HG02678 (cell line): Measurements from ENCODE around the gene IL1RL2.
A peak's percentile ranks its signal among the peaks of the same experiment; 100 is the strongest.

ENCODE experiments used
- ATAC-seq: cut with Tn5 transposase; IDR thresholded peaks from one replicate; pipeline ENCODE4 v1.9.1; 2021; ENCODE audit warnings: mild to moderate bottlenecking, moderate library complexity; ENCODE audit not compliant: unreplicated experiment

The IL1RL2 gene

DNA sequence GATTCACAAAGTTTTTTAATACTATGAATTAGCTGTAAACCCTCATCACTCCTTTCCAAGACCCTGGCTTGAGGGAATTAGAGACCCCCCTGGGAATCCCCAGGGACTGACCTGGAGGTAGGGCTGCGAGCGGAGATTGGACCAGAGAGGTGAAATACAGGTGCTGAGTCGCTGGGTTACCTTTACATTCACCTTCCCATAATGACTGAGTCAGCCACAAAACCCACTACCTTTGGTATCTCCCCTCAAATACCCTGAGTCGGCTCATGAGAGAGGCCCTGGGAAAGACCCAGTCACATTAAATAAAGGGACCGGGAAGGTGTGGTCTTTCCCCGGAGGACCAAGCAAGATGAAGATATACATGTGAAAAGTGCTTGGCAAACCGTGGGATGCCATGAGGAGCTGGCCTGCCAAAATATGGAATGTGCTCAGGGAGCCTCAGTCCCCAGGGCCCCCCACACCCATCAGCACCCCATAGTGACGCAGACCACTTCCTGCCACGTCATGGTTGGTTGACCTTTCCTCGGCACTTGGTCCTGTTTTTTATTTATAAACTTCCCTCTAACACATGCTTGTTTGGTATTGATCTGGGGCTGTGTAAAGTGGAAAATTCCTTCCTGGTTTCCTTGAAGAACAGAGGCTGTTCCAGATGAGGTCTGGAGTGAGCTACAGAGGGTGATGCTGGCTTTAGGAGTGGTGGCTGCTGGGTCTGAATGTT, 51.4 kb downstream of the IL1RL2 start:
- no peak for ATAC-seq

DNA sequence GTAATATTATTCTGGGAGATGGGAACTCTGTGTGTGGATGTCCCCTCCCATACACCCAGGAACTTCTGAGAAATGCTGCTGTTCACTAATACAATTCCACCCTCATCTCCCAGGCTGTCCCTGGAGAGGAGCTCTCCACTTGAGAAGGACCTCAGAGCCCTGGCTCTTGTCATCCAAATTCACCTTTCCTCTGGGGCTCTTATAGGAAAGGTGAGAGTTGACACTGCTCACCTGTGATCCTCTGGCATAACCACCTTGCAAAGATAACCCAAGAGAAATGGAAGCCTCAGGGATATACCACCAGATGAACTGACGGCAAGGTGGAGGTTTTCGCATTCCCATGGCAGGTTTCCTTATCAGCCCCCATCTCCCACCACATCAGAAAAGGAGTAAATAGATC, 52.0 kb downstream of the IL1RL2 start:
- ATAC-seq = no peak

DNA sequence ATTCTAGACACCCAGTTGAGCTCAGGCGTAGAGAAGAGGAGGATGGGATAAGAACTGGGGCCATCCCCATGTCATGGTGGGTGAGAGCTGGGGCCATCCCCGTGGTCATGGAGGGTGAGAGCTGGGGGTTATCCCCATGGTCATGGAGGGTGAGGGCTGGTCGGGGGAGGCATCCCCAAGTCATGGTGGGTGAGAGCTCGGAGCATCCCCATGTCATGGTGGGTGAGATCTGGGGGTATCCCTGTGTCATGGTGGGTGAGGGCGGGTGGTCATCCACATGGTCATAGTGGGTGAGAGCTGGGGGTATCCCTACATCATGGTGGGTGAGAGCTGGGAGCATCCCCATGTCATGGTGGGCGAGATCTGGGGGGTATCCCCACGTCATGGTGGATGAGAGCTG, 52.5 kb downstream of the IL1RL2 start:
- ATAC-seq = no peak

DNA sequence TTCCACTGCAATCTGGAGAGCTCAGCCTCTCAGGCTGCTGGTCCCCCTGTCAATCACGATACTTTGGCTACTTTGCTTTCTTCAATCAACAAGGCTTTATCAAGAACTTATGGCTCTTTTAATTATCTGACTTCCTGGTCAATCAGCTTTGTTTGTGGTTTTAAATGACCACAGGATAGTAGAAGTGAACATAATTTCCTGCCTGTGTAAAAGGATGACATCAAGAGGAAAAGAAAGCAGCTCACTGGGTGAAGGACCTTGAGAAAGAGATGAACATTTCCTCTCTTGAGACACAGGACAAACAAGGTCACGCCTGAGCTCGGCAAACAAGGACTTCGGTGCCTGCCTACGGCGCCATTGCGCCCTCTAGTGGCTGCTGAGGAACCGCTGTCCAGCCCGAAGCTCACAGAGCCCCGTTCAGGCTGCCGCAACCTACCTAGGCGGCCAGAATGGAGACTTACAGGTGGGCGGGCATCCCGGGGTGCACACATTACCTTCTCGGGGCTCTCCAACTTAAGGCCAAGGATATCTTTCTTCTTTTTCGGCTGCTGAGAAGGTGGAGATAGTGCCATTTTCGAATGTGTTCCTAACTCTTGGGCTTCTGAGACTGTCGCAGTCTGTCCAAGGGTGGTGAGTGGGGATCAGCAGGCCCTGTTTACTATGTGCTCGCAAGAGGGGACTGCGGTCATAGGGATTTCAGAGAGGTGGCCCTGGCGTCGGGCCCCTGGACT, 54.0 kb downstream of the IL1RL2 start:
- peak; percentile 88 for ATAC-seq

DNA sequence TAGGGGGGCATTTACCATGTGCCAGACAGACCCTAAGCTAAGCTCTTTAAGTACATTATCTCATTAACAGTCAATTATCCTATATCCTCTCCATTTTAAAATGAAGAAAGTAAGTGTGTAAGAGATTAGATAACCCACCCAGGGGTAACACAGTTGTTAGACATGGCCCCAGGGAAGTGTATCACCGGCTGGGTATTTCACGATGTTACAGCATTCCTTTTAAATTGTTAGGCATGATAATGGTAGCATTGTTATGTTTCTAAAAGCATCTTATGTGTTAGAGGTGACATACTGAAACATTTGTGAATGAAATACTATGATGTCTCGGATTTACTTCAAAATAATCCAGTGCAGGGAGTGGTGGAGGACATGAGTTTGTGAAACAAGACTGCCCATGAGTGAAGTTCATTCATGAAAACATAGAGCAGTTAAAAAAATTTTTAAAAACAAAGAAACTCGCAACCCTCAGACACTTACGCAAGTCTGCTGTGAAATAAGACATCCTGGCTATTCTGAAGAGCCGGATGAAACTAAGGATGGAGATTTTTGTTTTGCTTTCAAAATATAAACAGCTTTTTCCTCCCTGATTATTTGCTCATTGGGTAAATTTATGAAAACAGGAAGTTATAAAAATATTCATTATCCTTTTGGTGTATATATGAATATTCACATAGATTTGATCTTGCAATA, 54.9 kb downstream of the IL1RL2 start:
- ATAC-seq = no peak

DNA sequence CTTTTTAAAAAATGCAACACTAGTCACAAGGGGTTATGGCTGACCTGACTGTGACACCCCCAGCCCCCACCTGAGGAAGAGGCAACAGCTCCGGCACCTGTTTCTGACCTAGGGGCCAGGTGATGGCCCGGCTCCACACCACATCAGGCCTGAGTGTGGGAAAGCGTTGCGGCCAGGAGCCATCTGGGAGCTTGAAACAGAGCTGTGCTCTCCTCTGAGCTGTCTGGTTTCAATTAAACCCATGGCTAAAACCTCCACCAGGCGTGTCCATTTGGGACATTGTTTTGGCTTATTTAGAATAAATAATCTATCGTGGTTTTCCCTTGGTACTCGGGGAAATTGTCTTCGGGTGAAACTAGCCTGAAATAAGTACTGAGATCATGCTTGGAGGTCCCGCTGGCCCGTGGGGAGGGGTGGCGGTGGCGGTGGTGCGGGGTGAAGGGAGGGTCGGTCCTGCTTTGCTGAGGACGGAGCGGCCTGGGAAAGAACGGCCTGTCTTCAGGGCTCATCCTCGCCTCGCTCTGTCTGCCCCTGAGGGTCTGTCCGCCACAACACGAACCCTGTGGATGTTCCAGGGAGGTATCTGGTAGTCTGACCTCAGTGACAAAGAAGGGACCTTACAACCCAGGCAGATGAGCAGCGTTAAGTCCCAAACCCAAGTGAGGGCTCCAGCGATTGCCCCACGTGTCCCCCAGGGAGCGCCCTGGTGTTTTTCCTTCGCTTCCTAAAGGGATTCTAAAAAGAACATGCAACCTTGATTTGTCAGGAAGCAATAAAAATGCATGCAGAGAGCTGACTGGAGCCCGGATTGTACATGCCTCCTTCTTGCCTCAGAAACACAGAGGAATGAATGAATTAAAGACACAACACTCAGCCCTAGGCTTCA, 58.7 kb downstream of the IL1RL2 start:
- no peak for ATAC-seq

DNA sequence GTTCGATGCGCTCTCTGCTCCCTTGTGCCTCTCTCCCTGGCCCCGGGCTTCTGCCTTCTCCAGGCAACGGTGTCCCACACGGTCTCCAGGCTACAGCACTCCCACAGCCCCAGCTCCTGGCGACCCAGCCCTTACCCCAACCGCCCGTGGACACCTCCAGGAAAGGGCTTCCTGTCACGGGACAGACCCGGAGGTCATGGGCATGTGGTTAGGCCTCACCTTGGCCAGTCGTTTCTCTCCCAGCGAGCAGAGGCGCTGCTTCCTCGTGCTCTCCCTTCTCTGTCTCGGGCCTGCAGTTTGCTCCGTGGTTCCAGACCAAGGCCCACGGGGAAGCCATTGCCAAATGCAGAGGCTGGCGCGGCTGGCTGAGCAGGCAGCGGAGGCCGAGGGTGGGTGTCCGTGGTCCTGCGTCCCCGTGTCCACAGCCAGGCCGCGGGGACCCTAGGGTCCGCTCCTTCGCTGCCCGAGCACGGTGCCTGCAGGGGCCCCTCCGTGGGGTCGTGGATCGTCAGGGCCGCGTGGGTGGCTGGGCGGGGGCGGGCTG, 63.5 kb downstream of the IL1RL2 start:
- no peak for ATAC-seq

DNA sequence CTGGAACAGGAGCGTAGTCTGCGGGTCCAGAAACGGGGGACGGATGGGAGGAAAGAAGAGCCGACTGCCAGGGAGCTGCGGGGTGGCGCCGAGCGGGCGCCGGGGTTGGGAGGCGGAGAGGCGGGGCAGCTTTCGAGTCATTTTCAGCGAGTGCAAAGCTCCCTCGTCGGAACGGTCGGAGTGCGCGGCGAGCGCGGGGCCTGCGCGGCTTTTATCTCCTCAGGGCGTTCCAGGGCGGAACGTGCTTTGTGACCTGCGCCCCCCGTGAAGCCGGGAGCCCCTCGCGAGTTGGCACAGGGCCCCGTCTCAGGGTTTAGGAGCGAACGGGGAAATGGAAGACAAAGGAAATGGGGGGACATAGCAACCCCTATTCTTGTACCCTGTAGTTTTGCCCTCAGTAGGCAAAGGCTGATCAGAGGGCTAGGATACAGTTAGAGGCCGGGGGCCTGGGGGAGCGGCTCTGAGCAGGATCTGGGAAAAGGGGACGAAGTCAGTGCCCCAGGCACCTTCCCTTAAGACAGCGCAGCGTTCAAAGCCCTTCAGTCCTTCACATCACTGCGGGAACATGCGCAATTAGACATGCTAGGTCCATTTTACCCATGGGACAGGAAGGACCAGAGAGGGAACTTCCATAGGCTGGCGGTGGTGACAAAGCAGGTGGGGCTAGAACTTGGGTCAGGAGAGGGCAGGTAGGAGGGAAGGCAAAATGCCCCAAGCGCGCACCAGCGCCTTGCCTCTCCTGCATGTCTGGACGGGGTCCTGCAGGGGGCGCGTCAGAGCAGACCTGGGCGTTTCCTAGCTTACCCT, 64.4 kb downstream of the IL1RL2 start:
- peak; percentile 71 for ATAC-seq

DNA sequence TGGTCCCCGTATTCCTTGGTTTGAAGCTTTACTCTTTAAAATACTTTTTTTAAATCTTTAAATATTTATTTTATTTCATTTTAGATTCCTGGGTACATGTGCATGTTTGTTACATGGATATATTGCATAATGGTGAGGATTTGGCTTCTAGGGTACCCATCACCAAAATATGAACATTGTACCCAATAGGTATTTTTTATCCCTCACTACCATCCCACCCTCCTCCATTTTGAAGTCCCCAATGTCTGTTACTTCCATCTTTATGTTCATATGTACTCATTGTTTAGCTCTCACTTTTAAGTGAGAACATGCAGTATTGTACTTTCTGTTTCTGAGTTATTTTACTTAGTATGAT, 65.0 kb downstream of the IL1RL2 start:
- no peak for ATAC-seq

DNA sequence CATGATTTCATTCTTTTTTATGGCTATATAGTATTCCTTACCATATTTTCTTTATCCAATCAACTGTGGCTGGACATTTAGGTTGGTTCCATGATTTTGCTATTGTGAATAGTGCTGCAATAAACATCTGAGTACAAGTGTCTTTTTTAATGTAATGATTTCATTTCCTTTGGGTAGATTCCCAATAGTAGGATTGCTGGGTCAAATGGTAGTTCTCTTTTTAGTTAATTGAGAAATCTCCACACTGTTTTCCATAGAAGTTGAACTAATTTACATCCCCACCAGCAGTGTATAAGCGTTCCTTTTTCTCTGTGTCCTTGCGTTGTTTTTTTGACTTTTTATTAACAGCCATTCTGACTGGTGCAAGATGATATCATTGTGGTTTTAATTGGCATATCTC, 65.4 kb downstream of the IL1RL2 start:
- ATAC-seq = no peak

DNA sequence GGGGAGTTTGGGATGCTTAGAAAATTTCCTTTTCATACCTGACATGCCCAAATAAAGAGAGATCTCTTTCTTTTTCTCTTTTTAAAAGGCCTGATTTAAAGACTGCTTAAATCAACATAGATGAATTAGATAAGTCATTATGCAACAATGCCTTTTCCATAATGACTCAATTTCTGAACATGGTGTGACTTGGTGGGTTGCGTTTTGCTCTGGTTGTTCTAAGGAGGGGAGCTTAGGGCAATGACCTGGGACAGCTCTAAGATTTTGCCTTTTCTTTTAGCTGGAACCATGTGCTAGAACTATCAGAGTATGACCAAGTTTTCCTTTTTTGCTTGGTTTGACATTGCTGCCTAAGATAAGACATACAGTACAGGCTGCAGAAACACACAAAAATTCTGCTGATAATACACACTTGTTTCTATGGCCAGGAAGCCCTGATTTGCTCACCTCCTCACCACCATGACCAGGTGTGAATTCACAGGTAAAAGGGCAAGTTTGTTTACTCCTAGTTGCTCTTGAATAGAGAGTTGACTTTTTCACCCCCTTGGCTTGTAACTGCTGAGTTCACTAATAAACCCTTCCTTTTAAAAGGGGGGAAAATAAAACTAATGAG, 66.4 kb downstream of the IL1RL2 start:
- no peak for ATAC-seq

DNA sequence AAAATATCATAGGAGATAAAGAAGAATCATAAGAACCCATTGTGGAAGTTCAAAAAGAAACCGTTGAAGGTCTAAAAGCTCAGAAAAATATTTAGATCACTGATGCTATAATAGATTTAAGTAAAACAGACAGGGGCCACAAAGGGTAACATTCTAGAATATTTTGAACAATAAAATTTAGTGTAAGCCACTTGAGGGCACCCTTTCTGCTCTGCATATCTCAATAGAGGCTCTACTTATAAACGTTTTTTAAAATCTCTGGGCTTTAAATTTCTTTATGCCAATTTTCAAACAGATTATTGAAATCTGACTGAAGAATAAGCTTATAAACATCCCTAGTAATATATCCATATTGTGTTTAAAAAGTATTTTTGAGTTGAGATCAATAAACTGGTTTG, 66.9 kb downstream of the IL1RL2 start:
- ATAC-seq = no peak

DNA sequence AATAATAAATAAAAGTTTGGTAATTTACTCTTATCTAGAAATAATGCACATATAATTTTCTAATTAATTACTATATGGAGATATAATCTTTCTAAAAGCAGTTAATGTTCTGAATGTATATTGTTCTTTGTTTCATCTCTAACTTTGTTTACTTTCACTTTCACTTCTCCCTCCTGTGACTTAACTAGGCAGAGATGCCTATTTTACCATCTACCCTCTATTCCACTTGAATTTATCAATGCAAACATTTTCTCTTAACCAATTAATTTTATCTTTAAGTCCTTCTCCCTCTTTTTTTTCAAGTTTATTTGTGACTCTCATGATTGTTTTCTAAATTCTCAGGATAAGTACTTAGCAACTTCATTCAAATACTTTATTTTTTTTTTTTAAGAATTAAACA, 69.5 kb downstream of the IL1RL2 start:
- no peak for ATAC-seq

DNA sequence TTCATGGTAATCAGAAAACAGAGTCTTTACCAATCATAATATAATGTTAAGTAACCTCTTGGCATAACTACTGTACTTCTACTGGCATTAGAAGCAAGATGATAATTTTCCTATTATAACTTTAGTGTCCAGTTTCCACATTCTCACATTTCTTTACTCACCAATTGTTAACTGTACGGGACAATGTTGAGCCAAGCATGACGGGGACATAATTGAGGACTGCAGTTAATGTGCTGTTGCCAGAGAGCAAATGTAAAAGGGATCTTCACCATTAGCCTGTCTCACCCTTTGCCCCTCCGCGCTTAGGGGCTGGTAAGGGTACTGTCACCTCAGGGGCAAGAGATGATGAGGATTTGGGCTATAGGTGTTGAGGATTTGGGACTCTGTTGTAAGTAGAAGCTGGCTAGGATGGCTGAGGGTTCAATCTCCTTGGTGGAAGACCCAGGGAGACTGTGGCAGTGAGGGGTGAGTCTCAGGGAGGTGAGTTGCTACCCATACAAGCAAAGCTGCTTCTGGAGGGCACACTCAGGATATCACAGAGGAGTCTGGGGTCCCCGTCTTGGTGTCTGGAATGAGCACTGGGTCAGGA, 70.1 kb downstream of the IL1RL2 start:
- no peak for ATAC-seq

DNA sequence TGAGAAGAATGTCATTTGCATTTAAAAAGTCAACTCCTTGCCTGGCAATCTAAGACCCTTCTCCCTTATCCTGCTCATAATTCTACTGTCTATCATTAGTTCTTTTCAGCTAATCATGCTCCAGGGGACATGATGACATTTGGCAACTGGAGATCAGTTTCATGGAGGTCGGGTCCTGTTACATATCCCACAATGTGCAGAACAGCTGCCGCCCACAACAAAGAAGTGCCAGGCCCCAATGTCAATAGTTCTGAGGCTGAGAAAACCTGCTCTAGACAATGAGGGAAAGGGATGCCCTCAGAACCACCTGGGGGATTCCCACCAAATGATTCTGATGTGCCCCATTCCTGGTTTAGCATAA, 71.2 kb downstream of the IL1RL2 start:
- ATAC-seq = no peak

DNA sequence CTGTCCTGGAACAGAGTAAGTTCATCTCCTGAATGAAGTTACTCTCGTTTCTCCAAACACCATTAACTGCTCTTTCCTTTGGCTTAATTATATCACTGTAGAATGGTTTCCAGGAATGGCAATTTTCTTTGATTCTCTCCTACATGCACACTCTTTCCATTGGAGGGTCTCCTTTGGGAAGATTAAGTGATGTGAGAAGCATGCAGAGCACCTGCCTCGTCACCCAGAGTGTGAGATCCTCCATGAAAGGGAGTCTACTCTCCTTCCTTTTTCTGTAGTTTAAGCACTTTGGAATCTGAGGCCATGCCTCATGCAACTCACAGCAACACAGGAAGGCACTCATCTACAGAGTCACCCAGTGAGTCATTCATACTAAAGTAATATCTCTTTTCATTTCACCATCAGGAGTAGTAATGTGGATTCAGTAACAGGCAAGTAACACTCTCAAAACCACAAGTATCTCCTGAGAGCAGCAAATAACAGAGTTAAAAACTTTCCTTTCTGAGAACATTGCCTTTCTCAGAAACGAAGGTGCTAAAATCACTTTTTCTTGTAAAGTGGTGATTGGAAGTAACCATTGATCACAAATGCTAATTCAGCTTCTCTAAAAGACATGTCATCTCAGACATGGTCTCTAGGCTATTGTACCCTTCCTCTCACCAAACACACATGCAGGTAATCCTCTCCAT, 71.7 kb downstream of the IL1RL2 start:
- ATAC-seq = no peak

DNA sequence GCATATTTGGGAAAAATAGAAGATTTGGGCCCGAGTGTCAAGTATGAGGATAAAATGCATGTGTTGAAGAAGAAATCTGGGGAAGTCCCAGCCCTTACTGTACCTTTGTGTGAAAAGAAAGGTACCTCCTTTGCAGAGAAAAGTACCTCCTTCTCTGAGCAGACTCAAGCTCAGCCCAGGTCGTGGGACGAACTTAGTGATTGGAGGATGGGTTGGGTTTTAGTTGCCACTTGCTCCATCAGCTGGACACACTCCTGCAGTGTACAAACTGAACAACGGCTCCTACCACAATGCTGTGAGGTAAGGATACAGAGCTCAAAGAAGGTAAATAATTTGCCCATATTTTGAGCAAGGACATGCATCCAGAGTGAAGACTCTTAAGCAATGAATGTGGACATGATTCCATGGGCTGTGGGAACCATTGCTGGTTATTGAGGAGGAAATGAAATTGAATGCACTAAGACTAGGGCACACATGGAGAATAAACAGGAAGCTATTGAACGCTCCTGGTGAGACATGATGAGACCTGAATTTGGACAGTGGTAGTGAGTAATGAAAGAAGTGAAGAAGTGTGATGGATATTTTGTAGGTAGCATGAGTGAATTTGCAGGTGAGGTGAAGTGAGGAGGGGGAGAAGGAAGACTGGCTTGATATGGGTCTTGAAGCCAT, 74.8 kb downstream of the IL1RL2 start:
- ATAC-seq = no peak
